Endothelial cell of umbilical vein (primary cell): Measurements from ENCODE around the gene ZNF462.

Experiments
- CTCF ChIP-seq, 2 donors: IDR thresholded peaks; 1 replicate in 1 of 2; 2 replicates in 1 of 2; pipeline ENCODE4 v1.5.1; 2011; ENCODE audit warnings: low read length in 2 of 2, mild to moderate bottlenecking in 2 of 2, moderate library complexity in 2 of 2, control low read depth in 1 of 2, inconsistent platforms in 1 of 2, low read depth in 1 of 2; ENCODE audit not compliant: insufficient read depth in 1 of 2; ENCODE audit errors: extremely low read depth in 1 of 2
- EZH2 ChIP-seq: IDR thresholded peaks from 2 replicates; pipeline ENCODE4 v1.6.1; 2012; ENCODE audit warnings: borderline replicate concordance, low read depth, mild to moderate bottlenecking, moderate library complexity, low read length, inconsistent platforms; ENCODE audit not compliant: severe bottlenecking
- MAX ChIP-seq: IDR thresholded peaks from 2 replicates; pipeline ENCODE4 v1.6.1; 2011; ENCODE audit not compliant: insufficient read depth, insufficient read length
- MYC ChIP-seq: IDR thresholded peaks from one replicate; pipeline ENCODE4 v1.6.1; 2011; ENCODE audit warnings: mild to moderate bottlenecking, low read depth, low read length
- POLR2AphosphoS5 ChIP-seq: IDR thresholded peaks from 2 replicates; pipeline ENCODE4 v1.6.1; 2012; ENCODE audit warnings: low read depth, mild to moderate bottlenecking, control low read depth, low read length, moderate library complexity; ENCODE audit not compliant: insufficient read depth

- no peak for TF ChIP-seq MYC
- no peak for TF ChIP-seq CTCF (IDR thresholded peaks at IDR 0.05; ENCODE audit: extremely low read depth in 1 of 2, insufficient read depth in 1 of 2, low read depth in 1 of 2, low read length in 2 of 2)
- no peak for TF ChIP-seq MAX
- TF ChIP-seq EZH2 = no peak
- no peak for TF ChIP-seq POLR2AphosphoS5
These were observed 3.3 kb downstream of the ZNF462 start for GRCh38 chr9:106866243-106866642.
